NOMO-1 treated with dmso at 0.1 percent for 144 hours (cell line): Measurements from ENCODE around the gene PRKG2.

ENCODE experiments used
- DNase-seq: peaks from one replicate; lab custom pipeline; 2025; ENCODE audit not compliant: unreplicated experiment; lab: John Stamatoyannopoulos, UW

Gene PRKG2

GRCh38 chr4:81040012-81040659 is 174.9 kb downstream of the PRKG2 start:
- no peak for DNase-seq

GRCh38 chr4:81039351-81039972 is 175.6 kb downstream of the PRKG2 start:
- DNase-seq: peak; percentile 15

- no peak for DNase-seq
Observed at GRCh38 chr4:81038636-81039350, 176.2 kb downstream of the PRKG2 start.
